NCI-H748 treated with DMSO at 0.1 percent for 48 hours (cell line): ENCODE results near the gene EFHB.
A peak's percentile ranks its signal among the peaks of the same experiment; 100 is the strongest.
"Not testable (repeated sequence)": the region's sequence is repeated elsewhere in the genome, so short reads cannot be mapped to it uniquely, and the experiment has no call there.

Experiments used
- DNase-seq: peaks from one replicate; lab custom pipeline; 2025; lab: John Stamatoyannopoulos, UW

EFHB gene

GRCh38 chr3:19934098-19934566, at the start of gene EFHB:
Gene EFHB, minus strand, starts transcription at chr3:19934217. Its CDS starts 199 bp downstream, at chr3:19934018.
- DNase-seq = peak; percentile 67

GRCh38 chr3:19972054-19972453, 38.0 kb upstream of the EFHB start:
- no peak for DNase-seq

- no peak for DNase-seq
These were observed 36.3 kb upstream of the EFHB start for GRCh38 chr3:19970327-19970726.

GRCh38 chr3:19967812-19968211, 33.8 kb upstream of the EFHB start:
- DNase-seq = no peak

GRCh38 chr3:19967208-19967607, 33.2 kb upstream of the EFHB start:
- DNase-seq = no peak

- no peak for DNase-seq
These were observed 27.9 kb upstream of the EFHB start for GRCh38 chr3:19961960-19962359.

- DNase-seq = no peak
These were observed 26.7 kb upstream of the EFHB start for GRCh38 chr3:19960696-19961095.

- DNase-seq = no peak
These were observed 25.5 kb upstream of the EFHB start for GRCh38 chr3:19959505-19959904.

GRCh38 chr3:19957354-19957753, 23.3 kb upstream of the EFHB start:
- DNase-seq = not testable (repeated sequence)

GRCh38 chr3:19954676-19955075, 20.7 kb upstream of the EFHB start:
- no peak for DNase-seq

GRCh38 chr3:19950316-19950715, 16.3 kb upstream of the EFHB start:
- no peak for DNase-seq

- DNase-seq = no peak
These were observed 14.2 kb upstream of the EFHB start for GRCh38 chr3:19948226-19948591.

- peak; percentile 5 for DNase-seq
These were observed 13.7 kb upstream of the EFHB start for GRCh38 chr3:19947549-19948225.

- DNase-seq = peak; percentile 84
These were observed 13.0 kb upstream of the EFHB start, which contains the start of gene RAB5A for GRCh38 chr3:19946832-19947548. Gene RAB5A, plus strand, starts transcription at chr3:19947097. Its CDS starts 3,802 bp downstream, at chr3:19950899.

- DNase-seq = no peak
These were observed 12.2 kb upstream of the EFHB start for GRCh38 chr3:19945969-19946831.

GRCh38 chr3:19945534-19945933, 11.5 kb upstream of the EFHB start:
- no peak for DNase-seq

GRCh38 chr3:19940643-19941042, 6.6 kb upstream of the EFHB start:
- no peak for DNase-seq

- DNase-seq = no peak
These were observed 4.2 kb upstream of the EFHB start for GRCh38 chr3:19938295-19938627.

- DNase-seq = no peak
These were observed 3.7 kb upstream of the EFHB start for GRCh38 chr3:19937459-19938294.

GRCh38 chr3:19932422-19932821, 1.6 kb downstream of the EFHB start:
- no peak for DNase-seq

GRCh38 chr3:19931767-19932188, 2.2 kb downstream of the EFHB start:
- no peak for DNase-seq
